Trophoblast cell (in vitro differentiated cells and primary cell): ENCODE data around the gene KLHDC7A.

Source experiments
- DNase-seq, 2 donors: peaks; one replicate each; pipeline ENCODE4 v3.0.0-alpha.2; 2016
- H2AFZ ChIP-seq: 2 replicates; pipeline ENCODE4 v1.6.1; 2013; ENCODE audit warnings: low read length, moderate library complexity, mild to moderate bottlenecking; ENCODE audit not compliant: insufficient read depth, poor library complexity
- H2AK5ac ChIP-seq: 2 replicates; pipeline ENCODE4 v1.6.1; 2013; ENCODE audit warnings: mild to moderate bottlenecking, low read length
- H2BK120ac ChIP-seq: 2 replicates; pipeline ENCODE4 v1.6.1; 2013; ENCODE audit warnings: low read length, mild to moderate bottlenecking, moderate library complexity; ENCODE audit not compliant: insufficient read depth, poor library complexity
- H2BK12ac ChIP-seq: 2 replicates; pipeline ENCODE4 v1.6.1; 2013; ENCODE audit warnings: mild to moderate bottlenecking, low read length, moderate library complexity
- H2BK5ac ChIP-seq: 2 replicates; pipeline ENCODE4 v1.6.1; 2013; ENCODE audit warnings: low read length, low read depth, moderate library complexity, mild to moderate bottlenecking; ENCODE audit not compliant: poor library complexity
- H3K14ac ChIP-seq: 2 replicates; pipeline ENCODE4 v1.6.1; 2013; ENCODE audit warnings: mild to moderate bottlenecking, low read length
- H3K18ac ChIP-seq: 2 replicates; pipeline ENCODE4 v1.6.1; 2013; ENCODE audit warnings: mild to moderate bottlenecking, low read length
- H3K23ac ChIP-seq: 2 replicates; pipeline ENCODE4 v1.6.1; 2013; ENCODE audit warnings: low read length
- H3K27ac ChIP-seq: 2 replicates; pipeline ENCODE4 v1.5.1; 2013; ENCODE audit warnings: low read depth, mild to moderate bottlenecking, inconsistent platforms, low read length, moderate library complexity
- H3K27me3 ChIP-seq: 2 replicates; pipeline ENCODE4 v1.6.1; 2013; ENCODE audit warnings: inconsistent platforms, mild to moderate bottlenecking, low read length, moderate library complexity; ENCODE audit not compliant: insufficient read depth
- H3K36me3 ChIP-seq, 2 experiments: 1 replicate in 1 of 2; 2 replicates in 1 of 2; pipeline ENCODE4 v1.6.1; 2013; ENCODE audit warnings: low read length in 2 of 2, mild to moderate bottlenecking in 2 of 2, moderate library complexity in 1 of 2; ENCODE audit not compliant: insufficient read depth in 2 of 2, control insufficient read depth in 1 of 2
- H3K4ac ChIP-seq: 2 replicates; pipeline ENCODE4 v1.6.1; 2013; ENCODE audit warnings: low read depth, mild to moderate bottlenecking, low read length, moderate library complexity
- H3K4me1 ChIP-seq, 2 experiments: 1 replicate in 1 of 2; 2 replicates in 1 of 2; pipeline ENCODE4 v1.6.1; 2013; ENCODE audit warnings: low read length in 2 of 2, mild to moderate bottlenecking in 2 of 2, moderate library complexity in 1 of 2; ENCODE audit not compliant: insufficient read depth in 2 of 2, control insufficient read depth in 1 of 2
- H3K4me2 ChIP-seq: 2 replicates; pipeline ENCODE4 v1.6.1; 2013; ENCODE audit warnings: inconsistent platforms, mild to moderate bottlenecking, low read length, moderate library complexity
- H3K4me3 ChIP-seq: 2 replicates; pipeline ENCODE4 v1.5.1; 2013; ENCODE audit warnings: mild to moderate bottlenecking, low read depth, low read length, inconsistent platforms
- H3K79me1 ChIP-seq: one replicate; pipeline ENCODE4 v1.6.1; 2013; ENCODE audit warnings: low read length
- H3K79me2 ChIP-seq: 2 replicates; pipeline ENCODE4 v1.6.1; 2013; ENCODE audit warnings: low read length, mild to moderate bottlenecking; ENCODE audit not compliant: control insufficient read depth, insufficient read depth, poor library complexity
- H3K9ac ChIP-seq: 2 replicates; pipeline ENCODE4 v1.6.1; 2013; ENCODE audit warnings: mild to moderate bottlenecking, low read length
- H3K9me3 ChIP-seq: 2 replicates; pipeline ENCODE4 v1.6.1; 2013; ENCODE audit warnings: low read depth, mild to moderate bottlenecking, control low read depth, inconsistent platforms, low read length; ENCODE audit not compliant: insufficient read depth
- H4K12ac ChIP-seq: 2 replicates; pipeline ENCODE4 v1.6.1; 2013; ENCODE audit warnings: low read depth, mild to moderate bottlenecking, low read length, moderate library complexity
- H4K8ac ChIP-seq: 2 replicates; pipeline ENCODE4 v1.6.1; 2013; ENCODE audit warnings: low read depth, mild to moderate bottlenecking, low read length, moderate library complexity
- H4K91ac ChIP-seq: one replicate; pipeline ENCODE4 v1.6.1; 2013; ENCODE audit warnings: low read depth, mild to moderate bottlenecking, low read length, moderate library complexity
- WGBS: extraction: QIAGEN DNeasy Blood & Tissue Kit; methylation state at CpG from one replicate; pipeline ENCODE4 v1.1.7; 2013; ENCODE audit warnings: missing lambda C conversion rate; ENCODE audit not compliant: insufficient read length, insufficient coverage; ENCODE audit errors: extremely low coverage; 5-methylcytosine and 5-hydroxymethylcytosine counted together

KLHDC7A gene

DNA sequence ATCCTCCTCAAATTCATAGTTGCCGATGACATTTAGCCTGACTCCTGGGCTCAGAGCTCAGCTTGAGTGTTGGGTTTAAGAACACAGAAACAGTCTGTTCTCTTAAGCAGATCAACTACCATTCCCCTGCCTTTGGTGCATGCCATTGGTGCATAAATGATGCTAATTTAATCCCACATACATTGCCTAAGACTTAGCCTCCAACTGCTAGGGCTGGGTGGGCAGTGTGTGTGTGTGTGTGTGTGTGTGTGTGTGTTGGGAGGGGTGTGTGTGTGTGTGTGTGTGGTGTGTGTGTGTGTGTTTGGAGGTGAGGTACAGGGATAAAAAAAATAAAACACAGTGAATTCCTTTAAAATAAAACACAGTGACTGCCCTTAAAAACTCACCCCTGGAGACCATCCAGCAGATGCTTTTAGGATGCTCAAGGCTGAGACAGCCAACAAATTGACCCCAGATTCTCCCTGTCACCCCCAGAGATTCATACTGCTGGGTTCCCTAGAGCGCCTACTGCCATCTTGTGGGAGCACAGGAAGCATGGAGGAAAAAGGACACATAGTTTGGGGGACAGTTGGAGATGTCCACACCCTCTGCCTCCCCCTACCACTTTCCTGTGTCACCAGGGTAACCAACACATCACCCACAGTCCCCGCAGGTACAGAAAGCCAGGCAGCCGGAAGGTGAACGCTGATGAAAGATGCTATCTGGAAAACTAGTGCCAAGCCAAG lies 30.6 kb downstream of the KLHDC7A start:
- no peaks in the 10 kb centered on the region for H3K79me2 ChIP-seq
- H3K9me3 ChIP-seq = peaks cover 2% of the 10 kb centered on the region
- H4K8ac ChIP-seq = no peak overlapping the region
- no peak overlapping the region for H2BK5ac ChIP-seq
- no peak overlapping the region for H3K4me2 ChIP-seq
- no peaks in the 10 kb centered on the region for H3K27me3 ChIP-seq
- H3K18ac ChIP-seq = no peak overlapping the region
- no peak overlapping the region for H2BK120ac ChIP-seq
- H4K91ac ChIP-seq = no peak overlapping the region
- no peak overlapping the region for H3K14ac ChIP-seq
- DNase-seq = no peak
- H3K79me1 ChIP-seq = no peaks in the 10 kb centered on the region
- H3K27ac ChIP-seq = no peak overlapping the region
- H2BK12ac ChIP-seq = no peak overlapping the region
- no peak overlapping the region for H3K9ac ChIP-seq
- no peaks in the 10 kb centered on the region for H3K4me1 ChIP-seq
- WGBS = no CpG with 5 or more reads among the region's 5 CpGs
- no peaks in the 10 kb centered on the region for H3K36me3 ChIP-seq
- no peak overlapping the region for H3K4ac ChIP-seq
- no peak overlapping the region for H3K23ac ChIP-seq
- H4K12ac ChIP-seq = no peak overlapping the region
- H3K4me3 ChIP-seq = no peak overlapping the region
- H2AFZ ChIP-seq = no peak overlapping the region
- no peak overlapping the region for H2AK5ac ChIP-seq

DNA sequence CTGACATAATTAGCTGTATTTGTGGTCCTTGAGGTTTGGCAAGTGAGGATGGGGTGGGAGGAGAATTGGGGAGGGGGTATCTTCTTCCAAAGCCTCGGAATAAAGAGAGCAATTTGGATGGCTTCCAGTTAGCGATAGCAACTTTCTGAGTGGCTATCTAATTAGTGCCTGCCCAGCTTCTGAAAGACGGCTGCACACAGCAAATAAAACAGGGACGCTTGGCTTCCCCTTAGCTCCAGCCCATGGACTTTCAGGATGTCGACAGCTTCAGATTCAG lies 31.1 kb downstream of the KLHDC7A start:
- no peak for DNase-seq
- H4K8ac ChIP-seq = no peak overlapping the region
- no peak overlapping the region for H3K23ac ChIP-seq
- H3K9me3 ChIP-seq = peaks cover 2% of the 10 kb centered on the region
- no peak overlapping the region for H2BK120ac ChIP-seq
- H2BK5ac ChIP-seq = no peak overlapping the region
- no peaks in the 10 kb centered on the region for H3K79me2 ChIP-seq
- H4K91ac ChIP-seq = no peak overlapping the region
- no peak overlapping the region for H3K27ac ChIP-seq
- no peak overlapping the region for H3K4ac ChIP-seq
- H3K14ac ChIP-seq = no peak overlapping the region
- no CpG with 5 or more reads among the region's 5 CpGs for WGBS
- H3K36me3 ChIP-seq = no peaks in the 10 kb centered on the region
- no peak overlapping the region for H2BK12ac ChIP-seq
- no peaks in the 10 kb centered on the region for H3K79me1 ChIP-seq
- H3K27me3 ChIP-seq = no peaks in the 10 kb centered on the region
- H3K4me3 ChIP-seq = no peak overlapping the region
- H2AK5ac ChIP-seq = no peak overlapping the region
- no peak overlapping the region for H2AFZ ChIP-seq
- H3K18ac ChIP-seq = no peak overlapping the region
- no peak overlapping the region for H3K9ac ChIP-seq
- no peak overlapping the region for H3K4me2 ChIP-seq
- no peak overlapping the region for H4K12ac ChIP-seq
- no peaks in the 10 kb centered on the region for H3K4me1 ChIP-seq

DNA sequence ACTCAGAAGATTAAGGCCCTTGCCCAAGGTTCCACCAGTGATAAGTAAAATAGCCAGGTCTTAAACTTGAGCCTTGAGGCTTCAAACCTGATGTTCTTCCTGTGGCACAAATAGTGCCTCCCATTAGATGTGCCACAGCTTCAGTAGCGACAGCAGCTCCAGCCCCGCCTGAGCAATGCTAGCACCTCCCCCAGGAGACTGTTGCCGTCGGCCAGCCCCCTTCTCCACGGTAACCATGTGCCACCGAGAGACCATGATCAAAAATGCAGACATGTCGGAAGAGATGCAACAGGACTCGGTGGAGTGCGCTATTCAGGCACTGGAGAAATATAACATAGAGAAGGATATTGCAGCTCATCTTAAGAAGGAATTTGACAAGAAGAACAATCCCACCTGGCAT lies 32.2 kb downstream of the KLHDC7A start:
- Histone ChIP-seq H3K18ac (no peak overlapping the region), H3K36me3 (no peaks in the 10 kb centered on the region), H2AK5ac (no peak overlapping the region), H3K4me2 (no peak overlapping the region), H3K27me3 (no peaks in the 10 kb centered on the region), H3K27ac (no peak overlapping the region), H3K4ac (no peak overlapping the region), H3K4me1 (no peaks in the 10 kb centered on the region), H3K14ac (no peak overlapping the region), H3K9ac (no peak overlapping the region), H2BK5ac (no peak overlapping the region), H3K79me1 (no peaks in the 10 kb centered on the region), H2BK12ac (no peak overlapping the region), H4K12ac (no peak overlapping the region), H3K4me3 (no peak overlapping the region), H2BK120ac (no peak overlapping the region), H4K8ac (no peak overlapping the region), H3K79me2 (no peaks in the 10 kb centered on the region), H4K91ac (no peak overlapping the region), H2AFZ (no peak overlapping the region), H3K23ac (no peak overlapping the region), H3K9me3 (peaks cover 2% of the 10 kb centered on the region)
- no peak for DNase-seq
- WGBS = no CpG with 5 or more reads among the region's 9 CpGs

DNA sequence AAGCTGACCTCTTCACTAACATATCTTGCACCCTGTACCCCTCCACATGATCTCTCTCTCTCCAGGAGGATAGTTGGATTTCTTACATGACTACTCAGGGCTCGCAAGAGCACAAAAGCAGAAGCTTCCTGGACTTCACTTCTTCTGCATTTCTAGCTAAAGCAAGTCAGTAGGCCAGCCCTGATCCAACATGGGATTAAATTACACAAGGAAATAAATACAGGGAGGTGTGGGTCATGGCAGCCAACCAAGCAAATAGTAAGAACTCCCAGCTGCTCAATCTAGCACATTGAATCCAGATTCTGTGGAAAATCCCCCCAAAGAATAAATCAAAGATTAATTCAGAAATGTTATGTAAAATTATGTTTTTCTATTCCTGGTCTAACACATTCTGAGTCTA lies 33.3 kb downstream of the KLHDC7A start:
- no CpG with 5 or more reads among the region's 1 CpG for WGBS
- no peak overlapping the region for H3K23ac ChIP-seq

More for the DNA sequence above, 33.3 kb downstream of the KLHDC7A start:
- Histone ChIP-seq H3K4me2 (no peak overlapping the region), H3K4me1 (no peaks in the 10 kb centered on the region), H2BK12ac (no peak overlapping the region), H3K27me3 (no peaks in the 10 kb centered on the region), H3K36me3 (no peaks in the 10 kb centered on the region), H2AK5ac (no peak overlapping the region), H3K9me3 (peaks cover 2% of the 10 kb centered on the region), H3K9ac (no peak overlapping the region), H3K18ac (no peak overlapping the region), H3K79me1 (no peaks in the 10 kb centered on the region), H3K27ac (no peak overlapping the region), H3K4ac (no peak overlapping the region), H3K4me3 (no peak overlapping the region), H3K79me2 (no peaks in the 10 kb centered on the region), H4K12ac (no peak overlapping the region), H4K91ac (no peak overlapping the region), H4K8ac (no peak overlapping the region), H2BK120ac (no peak overlapping the region), H2AFZ (no peak overlapping the region), H2BK5ac (no peak overlapping the region), H3K14ac (no peak overlapping the region)
- DNase-seq = no peak
